ENCODE results near the gene CAMTA1. TPM values are rescaled to one million over a fixed set of nuclear protein-coding genes. Genes with fewer than 3 reads are reported as not detected.

The CAMTA1 gene
- polyA plus RNA-seq, 1 donor from 2014 or later = 162 TPM

- Histone ChIP-seq H3K4me2 (ENCODE audit: low read length) (no peak overlapping the region), H4K20me1 (ENCODE audit: insufficient read depth) (no peaks in the 10 kb centered on the region), H3K79me2 (replicated peaks; ENCODE audit: insufficient read depth, low read length) (no peaks in the 10 kb centered on the region), H3K27ac (ENCODE audit: low read length) (no peak overlapping the region), H3K36me3 (ENCODE audit: insufficient read depth, low read length) (no peaks in the 10 kb centered on the region), H3K9me2 (ENCODE audit: insufficient read depth, low read length) (no peaks in the 10 kb centered on the region), H3K9ac (ENCODE audit: low read length) (no peak overlapping the region), H3K9me3 (ENCODE audit: low read length) (no peaks in the 10 kb centered on the region), H2AFZ (ENCODE audit: low read depth, low read length) (no peak overlapping the region), H3K27me3 (ENCODE audit: insufficient read depth, low read depth, low read length) (no peaks in the 10 kb centered on the region), H3F3A (ENCODE audit: insufficient read depth, low read length, poor library complexity, severe bottlenecking) (no peaks in the 10 kb centered on the region), H3K4me3 (ENCODE audit: low read length) (no peak overlapping the region)
- TF ChIP-seq SMC3 (conservative IDR thresholded peaks at IDR 0.05; ENCODE audit: poor library complexity) = no peak
- no peak for TF ChIP-seq RAD21 (conservative IDR thresholded peaks at IDR 0.05)
- no peak for TF ChIP-seq EZH2 (IDR thresholded peaks at IDR 0.05; ENCODE audit: borderline replicate concordance, insufficient read depth, low read length, poor library complexity, severe bottlenecking)
- TF ChIP-seq POLR2AphosphoS5 (IDR thresholded peaks at IDR 0.05) = no peak
- no peak for TF ChIP-seq TAF1 (IDR thresholded peaks at IDR 0.05; ENCODE audit: low read depth)
- no peak for TF ChIP-seq MXI1 (conservative IDR thresholded peaks at IDR 0.05; ENCODE audit: poor library complexity, severe bottlenecking)
- no peak for TF ChIP-seq REST (IDR thresholded peaks at IDR 0.05; ENCODE audit: borderline replicate concordance)
- TF ChIP-seq EP300 (conservative IDR thresholded peaks at IDR 0.05; ENCODE audit: poor library complexity, severe bottlenecking) = no peak
- TF ChIP-seq CTCF (IDR thresholded peaks at IDR 0.05; ENCODE audit: poor library complexity, severe bottlenecking) = no peak
Observed at GRCh38 chr1:7095343-7095964, 310.2 kb downstream of the CAMTA1 start.

GRCh38 chr1:7097938-7098592, 312.8 kb downstream of the CAMTA1 start:
- Histone ChIP-seq H3K36me3 (ENCODE audit: insufficient read depth, low read length) (no peaks in the 10 kb centered on the region), H3F3A (ENCODE audit: insufficient read depth, low read length, poor library complexity, severe bottlenecking) (no peaks in the 10 kb centered on the region), H3K4me3 (ENCODE audit: low read length) (no peak overlapping the region), H3K27ac (ENCODE audit: low read length) (no peak overlapping the region), H3K9ac (ENCODE audit: low read length) (no peak overlapping the region), H3K9me3 (ENCODE audit: low read length) (no peaks in the 10 kb centered on the region), H3K4me2 (ENCODE audit: low read length) (no peak overlapping the region), H4K20me1 (ENCODE audit: insufficient read depth) (no peaks in the 10 kb centered on the region), H3K27me3 (ENCODE audit: insufficient read depth, low read depth, low read length) (no peaks in the 10 kb centered on the region), H2AFZ (ENCODE audit: low read depth, low read length) (no peak overlapping the region), H3K9me2 (ENCODE audit: insufficient read depth, low read length) (no peaks in the 10 kb centered on the region), H3K79me2 (replicated peaks; ENCODE audit: insufficient read depth, low read length) (no peaks in the 10 kb centered on the region)
- TF ChIP-seq REST (IDR thresholded peaks at IDR 0.05; ENCODE audit: borderline replicate concordance) (no peak), SMC3 (conservative IDR thresholded peaks at IDR 0.05; ENCODE audit: poor library complexity) (no peak)

Measured in neural cell (in vitro differentiated cells).